GM12878 (cell line): ENCODE measurements around the gene COL26A1. TPM values are rescaled to one million over a fixed set of nuclear protein-coding genes. Genes with fewer than 3 reads are reported as not detected.

Experiments used
- BCL11A ChIP-seq: IDR thresholded peaks from 2 replicates; pipeline ENCODE4 v1.6.1; 2011; ENCODE audit warnings: low read depth, low read length
- BCL3 ChIP-seq: IDR thresholded peaks from 2 replicates; pipeline ENCODE4 v1.6.1; 2011; ENCODE audit warnings: borderline replicate concordance, low read depth, mild to moderate bottlenecking, moderate library complexity, low read length; ENCODE audit not compliant: insufficient read depth, poor library complexity, severe bottlenecking
- CHD1 ChIP-seq: IDR thresholded peaks from 2 replicates; pipeline ENCODE4 v1.6.1; 2012; ENCODE audit warnings: low read depth, low read length, improper control_type of control experiment
- EP300 ChIP-seq, 2 experiments: fragments of 150-350 bp in 1 of 2; IDR thresholded peaks; 2 replicates each; pipeline ENCODE4 v1.6.1; 2011 to 2012; ENCODE audit warnings: low read depth in 2 of 2, low read length in 2 of 2, borderline replicate concordance in 1 of 2, improper control_type of control experiment in 1 of 2, inconsistent platforms in 1 of 2; ENCODE audit not compliant: control insufficient read depth in 1 of 2
- LARP7 ChIP-seq: fragments of 450-650 bp; IDR thresholded peaks from 2 replicates; pipeline ENCODE4 v1.6.1; 2017; ENCODE audit warnings: mild to moderate bottlenecking
- NFYA ChIP-seq: IDR thresholded peaks from 2 replicates; pipeline ENCODE4 v1.6.1; 2011; ENCODE audit warnings: low read depth, mild to moderate bottlenecking, low read length, improper control_type of control experiment, borderline replicate concordance
- NR2F1 ChIP-seq: fragments of 450-650 bp; conservative IDR thresholded peaks from 2 replicates; pipeline ENCODE4 v1.6.1; 2017; ENCODE audit warnings: mild to moderate bottlenecking
- RBBP5 ChIP-seq: fragments of 200-600 bp; sonication (generic); conservative IDR thresholded peaks from 2 replicates; pipeline ENCODE4 v1.6.1; 2016
- RCOR1 ChIP-seq: conservative IDR thresholded peaks from 2 replicates; pipeline ENCODE4 v1.6.1; 2012; ENCODE audit warnings: low read depth, low read length, improper control_type of control experiment
- RELA ChIP-seq: fragments of 450-650 bp; IDR thresholded peaks from 2 replicates; pipeline ENCODE4 v1.8.0; 2014; ENCODE audit warnings: borderline replicate concordance; ENCODE audit not compliant: partially characterized antibody
- SKIL ChIP-seq: fragments of 450-650 bp; IDR thresholded peaks from 2 replicates; pipeline ENCODE4 v1.6.1; 2017; ENCODE audit warnings: mild to moderate bottlenecking, low read depth, inconsistent platforms; ENCODE audit not compliant: poor library complexity, severe bottlenecking
- SRF ChIP-seq, 2 experiments: IDR thresholded peaks; 2 replicates each; pipeline ENCODE4 v1.6.1; 2011; ENCODE audit warnings: low read depth in 2 of 2, low read length in 2 of 2, mild to moderate bottlenecking in 1 of 2, moderate library complexity in 1 of 2
- TBL1XR1 ChIP-seq: IDR thresholded peaks from 2 replicates; pipeline ENCODE4 v1.6.1; 2012; ENCODE audit warnings: low read depth, low read length, improper control_type of control experiment
- USF2 ChIP-seq: IDR thresholded peaks from 2 replicates; pipeline ENCODE4 v1.6.1; 2011; ENCODE audit warnings: low read depth, low read length, improper control_type of control experiment, borderline replicate concordance
- WRNIP1 ChIP-seq: IDR thresholded peaks from 2 replicates; pipeline ENCODE4 v1.6.1; 2011; ENCODE audit warnings: low read depth, low read length, improper control_type of control experiment, borderline replicate concordance
- ZNF592 ChIP-seq: fragments of 450-650 bp; IDR thresholded peaks from 2 replicates; pipeline ENCODE4 v1.6.1; 2017; ENCODE audit warnings: mild to moderate bottlenecking, moderate library complexity
- ZNF687 ChIP-seq: fragments of 450-650 bp; IDR thresholded peaks from 2 replicates; pipeline ENCODE4 v1.6.1; 2017; ENCODE audit warnings: mild to moderate bottlenecking, moderate library complexity
- polyA plus RNA-seq, 11 experiments: library from polyadenylated mRNA; depleted of rRNA in 4 of 11; unstranded in 6 of 11; stranded (reverse) in 5 of 11; fragments of >200 nt; fragmentation: Nextera tagmentation in 4 of 11; fragmentation: Illumina TruSeq in 1 of 11; extraction: Ambion mirVana in 4 of 11; extraction: Trizol in 1 of 11; gene quantifications; 1 replicate in 1 of 11; 2 replicates in 10 of 11; pipeline versions ENCODE4 v1.2.1 to v1.2.3, GENCODE V29; 2011 to 2016; ENCODE audit warnings: inconsistent platforms in 2 of 11, missing spikeins in 2 of 11, low read depth in 1 of 11
- total RNA-seq, 4 experiments: library from RNA; depleted of rRNA in 3 of 4; stranded (reverse); fragments of >200 nt in 3 of 4; fragmentation: Illumina TruSeq in 1 of 4; extraction: Trizol in 1 of 4; gene quantifications; 2 replicates each; pipeline versions ENCODE4 v1.2.1 to v1.2.3, GENCODE V29; 2013 to 2021

The COL26A1 gene
- total and polyA plus RNA-seq, 10 of the 15 experiments (the other 5 are each of a cell fraction or from before 2014, with no cell fraction given), result 0.08 TPM; not detected in 9

- TF ChIP-seq BCL3, result no peak
- no peak for TF ChIP-seq RBBP5
- TF ChIP-seq EP300 (IDR thresholded peaks at IDR 0.05; ENCODE audit: borderline replicate concordance in 1 of 2, control insufficient read depth in 1 of 2, low read depth in 2 of 2, low read length in 2 of 2), result no peak
- TF ChIP-seq CHD1, result no peak
- TF ChIP-seq NFYA, result no peak
- TF ChIP-seq RCOR1, result no peak
- no peak for TF ChIP-seq WRNIP1
- TF ChIP-seq ZNF592, result no peak
- TF ChIP-seq BCL11A, result no peak
- TF ChIP-seq LARP7, result 0 out of 2 replicates have a peak, but pooled peaks have one; percentile 32
- TF ChIP-seq TBL1XR1, result no peak
- TF ChIP-seq USF2, result no peak
- TF ChIP-seq ZNF687, result no peak
- TF ChIP-seq RELA, result no peak
- no peak for TF ChIP-seq SKIL
- peak; percentile 64 for TF ChIP-seq NR2F1
- TF ChIP-seq SRF (IDR thresholded peaks at IDR 0.05; ENCODE audit: low read depth in 2 of 2, low read length in 2 of 2), result no peak
These were observed 1.2 kb downstream of the COL26A1 start (continued) for GRCh38 chr7:101363734-101364374.
